GM18868 (cell line): Measurements from ENCODE around the gene ABHD1.
A peak's percentile ranks its signal among the peaks of the same experiment; 100 is the strongest.
"Not testable (repeated sequence)": the region's sequence is repeated elsewhere in the genome, so short reads cannot be mapped to it uniquely, and the experiment has no call there.

ENCODE experiments used
- ATAC-seq: cut with Tn5 transposase; IDR thresholded peaks from one replicate; pipeline ENCODE4 v1.9.1; 2021; ENCODE audit warnings: mild to moderate bottlenecking, moderate library complexity; ENCODE audit not compliant: unreplicated experiment

Gene ABHD1

DNA sequence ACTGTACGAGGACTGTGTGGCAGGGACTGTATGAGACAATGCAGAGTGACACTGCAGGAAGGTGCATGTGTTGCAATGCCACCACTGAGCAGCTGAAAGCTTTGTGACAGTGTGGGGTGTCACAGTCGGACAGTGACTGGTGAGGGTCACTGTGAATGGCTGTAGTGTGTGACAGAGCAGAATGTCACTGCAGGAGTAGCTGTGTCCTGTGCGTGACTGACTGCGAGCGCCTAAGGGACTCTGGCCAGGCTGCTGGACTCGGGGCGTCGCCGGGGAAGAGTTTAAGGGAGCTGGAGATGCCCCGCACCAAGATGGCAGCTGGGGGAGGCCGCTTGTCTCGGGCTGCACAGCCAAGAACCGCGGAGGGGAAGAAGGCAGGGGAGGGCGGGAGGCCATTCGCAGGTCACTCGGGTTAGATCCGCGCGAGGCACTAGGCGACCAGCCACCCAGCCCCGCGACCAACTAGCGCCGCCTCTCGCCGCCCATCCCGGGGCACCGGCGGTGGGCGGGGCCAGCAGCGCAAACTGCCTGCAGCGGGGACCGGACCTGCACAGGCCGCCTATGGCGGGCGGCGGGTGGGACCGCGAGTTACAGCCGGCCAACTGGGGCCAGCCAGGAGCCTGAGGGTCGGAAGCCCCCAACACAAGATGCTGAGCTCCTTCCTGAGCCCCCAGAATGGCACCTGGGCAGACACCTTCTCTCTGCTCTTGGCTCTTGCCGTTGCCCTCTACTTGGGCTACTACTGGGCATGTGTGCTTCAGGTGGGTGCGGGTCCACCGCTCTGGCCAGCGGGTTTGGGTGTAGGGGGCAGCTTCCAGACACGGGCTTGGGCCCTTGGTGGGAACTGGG, at the start of gene ABHD1:
ABHD1 (plus strand) TSS at position 514 of the 849 bp plus-strand sequence; CDS start at position 648, 134 bp downstream.
- ATAC-seq: no peak

DNA sequence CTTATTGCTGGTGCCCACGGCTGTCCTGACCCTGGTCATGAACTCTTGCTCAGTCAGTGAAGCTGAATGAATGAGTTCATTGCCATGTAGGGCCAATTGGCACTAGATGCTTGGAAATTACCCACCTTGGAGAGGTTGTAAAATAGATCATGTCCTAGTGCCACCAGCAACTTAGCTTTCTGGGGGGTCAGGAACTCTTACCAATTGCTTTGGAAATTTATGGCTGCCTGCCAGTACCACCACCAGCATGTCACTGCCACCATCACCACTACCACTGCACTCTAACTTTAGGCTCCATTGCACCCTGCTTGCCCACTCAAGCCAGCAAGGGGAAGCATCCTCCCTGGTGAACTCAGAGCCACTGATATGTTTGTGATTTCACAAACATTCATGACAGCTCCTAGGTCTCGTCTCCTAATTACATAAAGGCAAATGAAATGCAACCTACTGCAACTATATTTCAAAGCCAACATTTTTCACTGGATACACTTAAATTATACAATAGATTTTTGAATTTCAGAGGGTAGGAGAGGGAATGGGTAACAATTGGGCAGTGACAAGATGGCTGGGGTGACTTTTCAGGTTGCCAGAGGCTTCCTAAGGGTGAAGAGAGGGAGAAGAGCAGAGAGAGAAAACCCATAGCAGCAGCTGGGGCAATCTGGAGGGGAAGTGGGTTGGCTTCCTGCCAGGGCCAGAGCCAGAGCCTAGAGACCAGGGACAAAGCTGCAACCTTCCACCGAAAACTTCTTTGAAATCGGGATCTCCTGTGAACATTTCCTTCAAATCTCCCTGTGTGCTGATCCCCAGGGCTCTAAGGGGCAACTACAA, 48.7 kb upstream of the ABHD1 start:
- ATAC-seq: no peak

GRCh38 chr2:27075566-27075871, 48.1 kb upstream of the ABHD1 start:
- not testable (repeated sequence) for ATAC-seq

DNA sequence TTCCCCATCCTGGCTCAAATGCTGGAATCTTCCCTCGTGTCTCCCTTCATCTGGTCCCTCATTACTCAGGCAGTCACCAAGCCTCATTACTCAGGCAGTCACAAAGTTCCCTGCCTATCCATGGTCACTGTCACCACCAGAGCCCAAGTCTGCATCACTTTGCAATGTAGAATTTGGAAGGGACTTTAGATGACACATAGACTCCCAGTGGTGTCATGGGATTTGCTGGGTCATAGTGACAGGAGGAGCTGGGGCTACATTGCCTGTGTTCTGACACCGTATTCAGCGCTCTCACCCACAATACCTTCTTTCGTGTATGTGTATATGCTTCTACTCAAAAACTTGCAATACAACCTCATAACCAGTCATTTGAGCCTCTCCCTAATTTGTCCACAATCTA, 47.3 kb upstream of the ABHD1 start:
- ATAC-seq: no peak

DNA sequence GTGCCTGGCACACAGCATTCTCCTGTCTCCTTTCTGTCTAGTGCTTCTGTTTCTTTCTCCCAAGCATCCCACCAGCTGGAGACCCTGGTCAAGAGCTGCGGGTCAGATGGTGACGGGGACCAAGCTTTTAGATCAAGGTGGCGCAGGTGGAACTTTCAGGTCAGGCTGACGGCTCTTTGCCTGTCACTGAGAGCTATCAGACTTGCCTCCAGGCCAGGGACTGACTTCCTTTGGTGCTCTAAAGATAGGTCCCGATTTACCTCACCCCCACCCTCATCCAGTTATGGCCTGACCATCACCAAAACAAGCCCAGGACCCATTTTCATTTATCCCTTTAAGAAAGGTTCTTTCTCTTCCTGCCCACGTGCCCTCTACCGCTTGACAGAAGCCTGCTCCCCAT, 46.4 kb upstream of the ABHD1 start:
- no peak for ATAC-seq

DNA sequence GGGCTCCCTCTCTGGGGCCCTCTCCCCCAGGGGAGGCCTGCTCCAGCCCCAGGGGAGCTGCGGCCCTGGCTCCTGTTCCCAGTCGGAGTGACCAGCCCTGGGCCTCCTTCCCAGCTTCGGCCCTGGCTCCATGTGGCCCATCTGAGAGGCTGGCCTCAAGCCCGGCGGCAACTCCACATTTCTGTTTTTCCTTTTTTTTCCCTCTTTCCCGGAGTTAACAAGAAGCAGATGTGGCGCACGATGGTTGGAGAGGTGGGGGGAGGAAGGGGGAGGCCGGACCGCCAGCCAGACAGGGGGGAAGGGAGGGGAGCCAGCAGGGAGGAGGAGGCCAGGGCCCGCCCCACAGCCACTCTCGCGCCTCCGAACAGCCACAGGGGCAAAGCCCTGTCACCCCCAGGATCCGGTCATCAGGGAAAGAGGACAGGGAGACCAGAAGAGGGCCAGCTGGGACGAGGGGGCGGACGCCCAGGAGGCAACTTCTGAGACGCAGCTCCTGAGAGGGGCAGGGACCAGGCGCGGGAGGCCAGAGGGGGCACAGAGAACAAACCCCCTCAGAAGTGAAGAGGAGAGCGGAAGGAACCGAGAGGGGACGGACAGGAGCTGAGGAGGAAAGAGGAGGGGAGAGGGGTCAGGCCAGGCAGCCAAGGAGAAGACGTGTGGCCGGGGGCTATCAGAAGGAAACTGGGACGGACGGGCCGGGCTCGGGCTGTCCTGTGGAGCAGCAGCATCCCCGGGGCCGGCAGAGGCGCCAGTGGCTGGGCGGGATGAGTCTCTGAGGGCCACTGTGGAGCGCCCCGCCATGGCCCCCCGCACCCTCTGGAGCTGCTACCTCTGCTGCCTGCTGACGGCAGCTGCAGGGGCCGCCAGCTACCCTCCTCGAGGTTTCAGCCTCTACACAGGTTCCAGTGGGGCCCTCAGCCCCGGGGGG, 45.1 kb upstream of the ABHD1 start, which contains the start of gene EMILIN1:
EMILIN1 (plus strand) TSS at position 349 of the 928 bp plus-strand sequence; CDS start at position 800, 451 bp downstream.
- no peak for ATAC-seq

GRCh38 chr2:27079233-27080139, 44.1 kb upstream of the ABHD1 start:
- ATAC-seq: no peak

GRCh38 chr2:27080140-27080469, 43.5 kb upstream of the ABHD1 start:
- no peak for ATAC-seq

DNA sequence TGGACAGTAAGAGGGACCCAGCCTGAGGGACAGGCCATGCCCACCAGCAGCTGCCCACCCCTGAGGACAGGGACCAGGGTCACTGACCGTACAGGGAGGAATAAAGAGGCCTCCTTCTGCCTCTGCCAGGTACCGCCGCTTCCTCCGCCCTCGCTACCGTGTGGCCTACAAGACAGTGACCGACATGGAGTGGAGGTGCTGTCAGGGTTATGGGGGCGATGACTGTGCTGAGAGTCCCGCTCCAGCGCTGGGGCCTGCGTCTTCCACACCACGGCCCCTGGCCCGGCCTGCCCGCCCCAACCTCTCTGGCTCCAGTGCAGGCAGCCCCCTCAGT, 43.0 kb upstream of the ABHD1 start:
- no peak for ATAC-seq

DNA sequence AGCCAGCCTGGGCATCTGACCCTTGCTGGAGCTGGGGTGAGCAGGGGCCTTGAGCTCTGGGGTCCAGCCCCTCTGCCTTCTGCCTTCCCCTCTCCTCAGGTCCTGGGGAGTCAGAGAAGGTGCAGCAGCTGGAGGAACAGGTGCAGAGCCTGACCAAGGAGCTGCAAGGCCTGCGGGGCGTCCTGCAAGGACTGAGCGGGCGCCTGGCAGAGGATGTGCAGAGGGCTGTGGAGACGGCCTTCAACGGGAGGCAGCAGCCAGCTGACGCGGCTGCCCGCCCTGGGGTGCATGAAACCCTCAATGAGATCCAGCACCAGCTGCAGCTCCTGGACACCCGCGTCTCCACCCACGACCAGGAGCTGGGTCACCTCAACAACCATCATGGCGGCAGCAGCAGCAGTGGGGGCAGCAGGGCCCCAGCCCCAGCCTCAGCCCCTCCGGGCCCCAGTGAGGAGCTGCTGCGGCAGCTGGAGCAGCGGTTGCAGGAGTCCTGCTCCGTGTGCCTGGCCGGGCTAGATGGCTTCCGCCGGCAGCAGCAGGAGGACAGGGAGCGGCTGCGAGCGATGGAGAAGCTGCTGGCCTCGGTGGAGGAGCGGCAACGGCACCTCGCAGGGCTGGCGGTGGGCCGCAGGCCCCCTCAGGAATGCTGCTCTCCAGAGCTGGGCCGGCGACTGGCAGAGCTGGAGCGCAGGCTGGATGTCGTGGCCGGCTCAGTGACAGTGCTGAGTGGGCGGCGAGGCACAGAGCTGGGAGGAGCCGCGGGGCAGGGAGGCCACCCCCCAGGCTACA, 41.4 kb upstream of the ABHD1 start:
- no peak for ATAC-seq

- no peak for ATAC-seq
Observed at GRCh38 chr2:27082773-27083409, 40.7 kb upstream of the ABHD1 start.

- ATAC-seq: no peak
Observed at GRCh38 chr2:27083410-27084296, 40.0 kb upstream of the ABHD1 start.

DNA sequence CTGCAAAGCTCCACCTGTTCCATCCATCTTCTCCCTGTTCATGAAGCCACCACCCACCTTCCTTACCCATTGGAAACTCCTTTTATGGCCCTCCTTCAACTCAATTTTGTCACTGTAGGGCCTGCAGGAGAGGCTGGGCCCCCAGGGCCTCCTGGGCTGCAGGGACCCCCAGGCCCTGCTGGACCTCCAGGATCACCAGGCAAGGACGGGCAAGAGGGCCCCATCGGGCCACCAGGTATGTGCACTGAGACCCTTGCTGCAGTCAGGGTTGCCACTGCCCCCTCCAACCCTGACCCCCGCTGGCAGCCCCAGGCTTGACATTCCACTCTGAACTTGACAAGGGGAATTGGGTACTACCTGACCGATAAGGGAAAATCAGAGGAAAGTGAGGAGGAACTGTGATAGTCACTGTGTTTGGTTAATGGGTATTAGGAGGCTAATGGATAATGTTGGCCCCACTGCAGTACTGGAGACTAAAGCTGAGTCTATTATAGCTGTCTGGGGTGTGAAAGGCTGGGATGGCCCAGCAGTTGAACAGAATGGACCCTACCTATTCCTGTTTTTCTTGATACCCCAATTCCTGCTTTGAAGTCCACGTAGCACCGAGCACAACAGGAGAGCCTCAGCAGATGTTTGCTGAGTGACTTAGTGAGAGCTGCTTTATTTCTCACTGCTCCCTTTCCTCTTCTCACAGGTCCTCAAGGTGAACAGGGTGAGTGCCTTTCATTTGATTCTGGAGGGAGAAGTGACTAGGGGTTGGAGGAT, 39.1 kb upstream of the ABHD1 start:
- ATAC-seq: no peak

GRCh38 chr2:27085062-27085672, 38.4 kb upstream of the ABHD1 start:
- no peak for ATAC-seq

GRCh38 chr2:27085673-27086089, 37.9 kb upstream of the ABHD1 start:
- ATAC-seq: no peak

DNA sequence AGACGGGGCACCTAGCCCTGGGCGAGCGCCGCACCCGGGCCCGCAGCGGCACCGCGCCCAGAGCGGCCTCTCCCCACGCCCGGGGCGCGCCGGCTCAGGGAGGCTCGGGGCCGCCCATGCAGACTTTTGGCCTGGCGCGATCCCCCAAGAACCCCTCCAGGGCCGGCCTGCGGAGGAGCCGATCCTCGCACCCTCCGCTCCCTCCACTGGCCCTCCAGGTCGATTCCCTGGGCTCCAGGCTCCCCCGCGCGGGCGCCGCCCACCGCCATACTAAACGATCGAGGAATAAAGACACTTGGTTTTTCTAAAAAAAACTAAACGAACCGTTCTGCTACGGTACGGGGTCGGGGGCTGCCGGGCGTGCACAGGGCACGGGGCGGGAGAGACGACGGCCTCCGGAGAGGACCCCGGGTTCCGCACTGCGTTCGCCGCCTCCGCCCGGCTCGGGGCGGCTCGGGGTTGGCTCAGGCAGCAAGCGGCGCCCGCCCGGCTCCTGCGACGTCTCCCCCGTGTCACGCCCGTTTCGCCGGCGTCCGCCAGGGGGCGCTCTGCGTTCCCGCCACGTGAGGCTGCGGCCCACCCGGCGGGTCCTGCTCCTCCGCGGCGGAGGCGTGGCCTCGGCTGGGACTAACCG, 37.4 kb upstream of the ABHD1 start:
- peak; percentile 86 for ATAC-seq
